Measurements from ENCODE around the gene CD300LG. TPM values are rescaled to one million over a fixed set of nuclear protein-coding genes. Genes with fewer than 3 reads are reported as not detected.
A peak's percentile ranks its signal among the peaks of the same experiment; 100 is the strongest.

The CD300LG gene
- total and polyA plus RNA-seq, 8 donors: 0.29 to 3.7 (median 0.92) TPM; not detected in 1

DNA sequence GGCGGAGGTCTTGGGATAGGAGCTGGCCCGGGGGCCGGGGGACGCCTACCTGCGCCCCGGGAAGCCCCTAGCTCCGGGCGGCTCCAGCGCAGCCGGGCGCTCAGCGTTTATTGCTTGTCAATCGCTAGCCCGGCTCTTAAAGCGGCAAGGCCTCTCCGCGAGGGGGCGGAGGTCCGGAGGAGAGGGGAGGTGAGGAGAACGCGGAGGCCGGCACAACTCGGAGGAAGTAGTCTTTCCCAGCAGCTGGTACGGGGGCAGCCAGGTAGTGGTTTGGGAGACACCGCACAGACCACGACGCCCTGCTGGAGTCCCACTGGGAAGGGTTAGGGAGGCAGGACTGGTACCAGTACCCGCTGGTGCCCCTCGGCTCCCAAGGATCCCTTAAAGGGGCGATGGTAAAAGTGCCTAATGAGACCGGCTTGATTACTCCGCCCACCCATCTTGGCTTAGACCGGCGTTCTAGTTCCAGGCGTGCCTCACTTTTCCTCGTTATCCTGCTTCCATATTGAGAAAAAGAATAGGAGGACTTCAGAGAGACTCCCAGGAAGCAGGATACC, 60.5 kb downstream of the CD300LG start, which contains the start of gene MPP2:
MPP2 (minus strand) TSS at position 112 of the 557 bp plus-strand sequence. CDS start 3,076 bp downstream, outside the sequence.
- Histone ChIP-seq H3K27ac (peak within 1 kb of the TSS; percentile 71 to 90 (median 88)), H3K4me3 (peak within 1 kb of the TSS; percentile 71 to 81 (median 76)), H3K4me1 (peaks cover 31 to 36% (median 34%) of the 10 kb centered on the region in 4 donors), H3K9me3 (no peaks in the 10 kb centered on the region), H3K36me3 (no peaks in the 10 kb centered on the region), H3K27me3 (peaks cover 0 to 50% (median 32%) of the 10 kb centered on the region in 3 donors)
- intact Hi-C loops (cut with DNase I; ENCODE audit: low total_unique reads): no loop called here
- WGBS, 5 donors: 0 to 1% (median 0%) methylated on average over 25 to 36 of the region's 36 CpGs
- peak; percentile 73 to 93 for DNase-seq
- TF ChIP-seq POLR2A (IDR thresholded peaks at IDR 0.05) (no peak), POLR2AphosphoS5 (IDR thresholded peaks at IDR 0.05) (peak in 2 of 3 donors; percentile 30 to 52)
- TF ChIP-seq, protein P1, sequence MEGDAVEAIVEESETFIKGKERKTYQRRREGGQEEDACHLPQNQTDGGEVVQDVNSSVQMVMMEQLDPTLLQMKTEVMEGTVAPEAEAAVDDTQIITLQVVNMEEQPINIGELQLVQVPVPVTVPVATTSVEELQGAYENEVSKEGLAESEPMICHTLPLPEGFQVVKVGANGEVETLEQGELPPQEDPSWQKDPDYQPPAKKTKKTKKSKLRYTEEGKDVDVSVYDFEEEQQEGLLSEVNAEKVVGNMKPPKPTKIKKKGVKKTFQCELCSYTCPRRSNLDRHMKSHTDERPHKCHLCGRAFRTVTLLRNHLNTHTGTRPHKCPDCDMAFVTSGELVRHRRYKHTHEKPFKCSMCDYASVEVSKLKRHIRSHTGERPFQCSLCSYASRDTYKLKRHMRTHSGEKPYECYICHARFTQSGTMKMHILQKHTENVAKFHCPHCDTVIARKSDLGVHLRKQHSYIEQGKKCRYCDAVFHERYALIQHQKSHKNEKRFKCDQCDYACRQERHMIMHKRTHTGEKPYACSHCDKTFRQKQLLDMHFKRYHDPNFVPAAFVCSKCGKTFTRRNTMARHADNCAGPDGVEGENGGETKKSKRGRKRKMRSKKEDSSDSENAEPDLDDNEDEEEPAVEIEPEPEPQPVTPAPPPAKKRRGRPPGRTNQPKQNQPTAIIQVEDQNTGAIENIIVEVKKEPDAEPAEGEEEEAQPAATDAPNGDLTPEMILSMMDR (IDR thresholded peaks at IDR 0.05): peak in 5 of 7 experiments; percentile 13 to 34 (median 21)

DNA sequence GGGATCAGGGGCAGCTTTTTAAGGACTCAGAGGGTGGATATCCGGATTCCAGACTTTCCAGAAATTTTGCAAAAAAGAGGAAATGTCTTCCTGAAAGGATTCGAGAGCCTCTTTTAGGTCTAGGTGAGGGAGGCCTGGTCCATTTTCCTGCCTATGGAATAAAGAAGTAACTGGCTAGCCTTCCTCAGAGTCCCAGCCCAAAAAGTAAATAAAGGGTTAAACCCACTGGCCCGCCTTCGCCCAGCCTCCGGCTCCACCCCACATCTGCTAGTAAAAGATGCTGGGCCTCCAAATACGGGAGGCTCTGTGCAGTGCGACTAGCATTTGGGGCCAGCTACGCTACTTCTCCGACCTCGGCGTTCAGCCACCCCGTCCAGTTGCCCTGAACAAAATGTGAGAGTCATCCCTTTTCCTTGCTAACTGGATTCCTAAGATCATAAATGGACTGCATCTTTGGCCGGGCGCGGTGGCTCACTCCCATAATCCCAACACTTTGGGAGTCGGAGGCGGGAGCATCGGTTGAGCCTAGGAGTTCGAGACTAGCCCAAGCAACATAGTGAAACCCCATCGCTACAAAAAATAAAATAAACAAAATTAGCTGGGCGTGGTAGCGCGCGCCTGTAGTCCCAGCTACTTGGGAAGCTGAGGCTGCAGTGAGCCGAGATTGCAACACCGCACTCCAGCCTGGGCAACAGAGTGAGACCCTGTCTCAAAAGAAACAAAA, 61.2 kb downstream of the CD300LG start:
- peaks cover 0 to 50% (median 32%) of the 10 kb centered on the region in 3 donors for H3K27me3 ChIP-seq

DNA sequence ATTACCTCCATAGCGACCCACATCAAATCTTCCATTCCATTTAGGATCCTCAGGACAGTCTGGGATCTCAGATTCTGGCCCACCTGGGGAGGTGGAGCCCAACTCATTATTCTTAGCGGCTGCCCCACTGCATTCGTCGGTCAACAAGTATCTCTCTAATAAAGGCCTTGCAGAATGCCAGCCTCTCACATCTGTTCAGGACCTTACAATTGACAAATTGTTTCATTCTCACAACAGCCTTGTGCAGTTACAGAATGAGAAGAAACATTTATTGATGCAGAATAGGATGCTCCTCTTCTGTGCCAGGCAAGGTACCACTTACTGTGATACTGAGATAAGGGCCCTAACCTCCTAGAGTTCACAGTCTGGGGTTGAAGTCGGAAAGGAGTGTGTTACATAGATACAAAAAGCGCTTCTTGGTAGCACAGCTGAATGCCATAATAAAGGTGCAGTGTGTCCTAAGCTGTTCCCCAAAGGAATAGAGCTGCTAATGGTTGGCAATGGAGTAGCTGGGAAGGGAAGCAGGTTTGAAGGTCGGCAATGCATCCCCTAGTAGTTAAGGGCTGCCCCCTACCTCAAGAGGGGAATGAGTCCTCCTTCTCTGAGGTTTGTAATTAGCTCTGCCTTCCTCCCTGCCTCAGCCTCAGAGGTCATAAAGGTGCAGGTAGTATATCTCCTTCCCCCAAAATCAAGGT, 62.7 kb downstream of the CD300LG start:
- H3K27me3 ChIP-seq: peaks cover 0 to 48% (median 32%) of the 10 kb centered on the region in 3 donors
- no peak for DNase-seq
- TF ChIP-seq POLR2A (IDR thresholded peaks at IDR 0.05) (no peak), EP300 (IDR thresholded peaks at IDR 0.05) (no peak), POLR2AphosphoS5 (IDR thresholded peaks at IDR 0.05) (no peak)
- TF ChIP-seq, protein P1 (IDR thresholded peaks at IDR 0.05): no peak
- no peak overlapping the region for H3K27ac ChIP-seq
- H3K4me3 ChIP-seq: no peak overlapping the region
- H3K36me3 ChIP-seq: no peaks in the 10 kb centered on the region
- no peaks in the 10 kb centered on the region for H3K9me3 ChIP-seq
- peaks cover 31 to 36% (median 34%) of the 10 kb centered on the region in 4 donors for H3K4me1 ChIP-seq
- intact Hi-C loops (cut with DNase I; ENCODE audit: low total_unique reads): no loop called here
- WGBS, 5 donors: 57 to 64% (median 61%) methylated on average over 7 of the region's 7 CpGs

More for the DNA sequence above, 61.2 kb downstream of the CD300LG start:
- Histone ChIP-seq H3K27ac (peak overlapping the region in 4 of 5 donors; percentile 87 to 90 (median 88)), H3K36me3 (no peaks in the 10 kb centered on the region), H3K4me1 (peaks cover 31 to 36% (median 34%) of the 10 kb centered on the region in 4 donors), H3K9me3 (no peaks in the 10 kb centered on the region), H3K4me3 (peak overlapping the region; percentile 71 to 81 (median 76))
- DNase-seq: peak; percentile 65 to 88
- 12 to 19% (median 14%) methylated on average over 26 of the region's 26 CpGs for WGBS, 5 donors
- intact Hi-C loops (cut with DNase I; ENCODE audit: low total_unique reads): no loop called here
- TF ChIP-seq, protein P1 (IDR thresholded peaks at IDR 0.05): no peak
- peak in 1 of 3 donors; percentile 42 for TF ChIP-seq POLR2AphosphoS5 (IDR thresholded peaks at IDR 0.05)

DNA sequence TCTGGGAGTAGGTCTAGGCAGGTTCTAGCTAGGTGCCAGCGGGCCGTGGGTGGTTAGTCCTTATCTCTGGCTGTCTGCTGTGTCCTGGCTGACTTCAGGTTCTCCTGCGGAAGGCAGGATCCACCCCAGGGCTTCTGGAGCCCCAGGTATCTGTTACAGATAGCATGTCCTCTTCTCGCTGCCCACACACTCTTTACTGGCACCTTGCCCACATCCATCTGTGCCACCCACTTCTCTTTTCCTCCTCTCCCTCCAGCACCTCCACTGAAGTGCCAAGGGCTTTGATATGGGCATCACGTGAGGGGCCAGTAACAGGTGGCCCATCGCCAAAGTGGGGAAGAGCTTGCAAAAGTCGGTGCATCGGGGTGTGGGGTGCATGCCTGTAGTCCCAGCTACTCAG, 64.9 kb downstream of the CD300LG start:
- intact Hi-C loops (cut with DNase I; ENCODE audit: low total_unique reads): no loop called here
- no peaks in the 10 kb centered on the region for H3K9me3 ChIP-seq
- H3K4me1 ChIP-seq: peaks cover 16 to 26% (median 21%) of the 10 kb centered on the region in 4 donors
- no peak overlapping the region for H3K4me3 ChIP-seq
- H3K27ac ChIP-seq: no peak overlapping the region
- no peak for DNase-seq
- TF ChIP-seq EP300 (IDR thresholded peaks at IDR 0.05) (no peak), POLR2AphosphoS5 (IDR thresholded peaks at IDR 0.05) (no peak), POLR2A (IDR thresholded peaks at IDR 0.05) (no peak)
- TF ChIP-seq, protein P1 (IDR thresholded peaks at IDR 0.05): no peak
- 19 to 44% (median 40%) methylated on average over 8 of the region's 8 CpGs for WGBS, 5 donors
- H3K36me3 ChIP-seq: no peaks in the 10 kb centered on the region
- peaks cover 0 to 26% (median 16%) of the 10 kb centered on the region in 3 donors for H3K27me3 ChIP-seq

Measured in stomach (tissue), 9 donors.